NCI-H2227 (cell line): ENCODE data around the gene OR14J1.
"Not testable (repeated sequence)": the region's sequence is repeated elsewhere in the genome, so short reads cannot be mapped to it uniquely, and the experiment has no call there.

Experiments used
- DNase-seq: peaks from one replicate; lab custom pipeline; 2025; ENCODE audit not compliant: unreplicated experiment; lab: John Stamatoyannopoulos, UW

OR14J1 gene, protein sequence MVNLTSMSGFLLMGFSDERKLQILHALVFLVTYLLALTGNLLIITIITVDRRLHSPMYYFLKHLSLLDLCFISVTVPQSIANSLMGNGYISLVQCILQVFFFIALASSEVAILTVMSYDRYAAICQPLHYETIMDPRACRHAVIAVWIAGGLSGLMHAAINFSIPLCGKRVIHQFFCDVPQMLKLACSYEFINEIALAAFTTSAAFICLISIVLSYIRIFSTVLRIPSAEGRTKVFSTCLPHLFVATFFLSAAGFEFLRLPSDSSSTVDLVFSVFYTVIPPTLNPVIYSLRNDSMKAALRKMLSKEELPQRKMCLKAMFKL

DNA sequence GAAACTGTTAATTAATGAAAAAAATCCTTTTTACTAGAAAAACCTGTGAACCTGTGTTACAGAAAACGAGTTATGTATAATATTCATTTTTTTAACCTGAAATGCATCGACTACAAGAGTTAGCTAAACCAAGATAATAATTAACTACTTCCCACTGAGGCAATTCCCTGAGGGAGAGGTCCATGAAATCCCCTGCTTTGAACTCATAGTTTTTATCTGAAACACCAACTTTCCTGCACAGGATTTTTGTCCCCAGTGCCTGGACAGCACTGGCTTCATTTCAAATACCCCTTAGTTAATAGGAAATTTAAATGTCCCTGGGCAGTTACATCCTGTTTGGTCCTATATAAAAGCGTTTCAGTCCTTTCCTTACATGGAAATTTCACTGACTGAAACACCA, at the start of gene OR14J1:
Gene OR14J1, plus strand, starts transcription at position 386 of the 400 bp plus-strand sequence. CDS start 4,989 bp downstream, outside the sequence.
- DNase-seq: no peak

DNA sequence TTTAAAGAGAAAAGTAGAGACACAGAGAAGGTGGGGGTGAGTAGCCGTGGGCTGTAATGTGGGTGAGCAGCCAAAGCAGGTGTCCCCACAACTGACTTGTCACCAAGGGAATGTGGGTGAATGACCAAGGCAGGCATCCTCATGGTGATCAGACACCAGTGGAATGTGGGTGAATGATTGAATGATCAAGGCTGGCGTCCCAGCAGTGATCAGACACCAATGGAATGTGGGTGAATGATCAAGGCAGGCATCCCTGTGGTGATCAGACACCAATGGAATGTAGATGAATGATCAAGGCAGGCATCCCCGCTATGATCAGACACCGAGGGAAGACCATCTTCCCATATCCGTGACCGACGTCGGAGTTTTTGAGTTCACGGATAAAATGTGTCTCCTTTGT, 49.8 kb upstream of the OR14J1 start:
- no peak for DNase-seq

DNA sequence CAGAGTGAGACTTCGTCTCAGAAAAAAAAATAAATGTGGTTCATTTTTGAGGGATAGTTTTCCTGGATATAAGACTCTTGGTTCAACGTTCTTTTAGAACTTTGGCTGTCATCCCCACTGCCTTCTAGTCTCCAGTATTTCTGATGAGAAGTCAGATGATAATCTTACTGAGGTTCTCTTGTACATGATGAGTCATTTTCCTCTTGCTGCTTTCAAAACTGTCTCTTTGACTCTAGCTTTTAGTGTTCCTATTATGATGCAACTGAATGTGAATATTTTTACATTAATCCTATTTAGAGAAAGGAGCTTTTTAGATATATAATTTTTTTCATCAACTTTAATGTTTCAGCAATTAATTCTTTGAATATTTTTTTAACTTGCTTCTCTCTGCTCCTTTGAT, 46.0 kb upstream of the OR14J1 start:
- DNase-seq: no peak

DNA sequence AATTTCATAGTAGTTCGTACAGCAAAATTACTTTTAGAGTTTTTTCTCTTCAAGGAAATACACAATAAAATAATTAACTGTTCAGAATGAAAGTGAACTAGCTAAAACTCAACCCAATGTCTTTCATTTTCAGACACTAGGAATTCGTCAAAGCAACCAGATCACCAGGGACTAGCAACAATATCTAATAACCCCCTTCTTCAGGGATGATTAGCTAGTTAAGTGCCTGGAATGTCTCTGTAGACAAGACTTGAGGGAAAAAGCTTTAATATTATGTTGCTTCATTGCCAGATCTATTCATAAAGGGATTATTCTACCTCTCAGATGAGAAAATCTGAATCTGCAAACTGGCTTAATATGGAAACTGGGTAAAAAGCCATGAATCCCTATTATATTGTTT, 41.8 kb upstream of the OR14J1 start:
- DNase-seq: no peak

DNA sequence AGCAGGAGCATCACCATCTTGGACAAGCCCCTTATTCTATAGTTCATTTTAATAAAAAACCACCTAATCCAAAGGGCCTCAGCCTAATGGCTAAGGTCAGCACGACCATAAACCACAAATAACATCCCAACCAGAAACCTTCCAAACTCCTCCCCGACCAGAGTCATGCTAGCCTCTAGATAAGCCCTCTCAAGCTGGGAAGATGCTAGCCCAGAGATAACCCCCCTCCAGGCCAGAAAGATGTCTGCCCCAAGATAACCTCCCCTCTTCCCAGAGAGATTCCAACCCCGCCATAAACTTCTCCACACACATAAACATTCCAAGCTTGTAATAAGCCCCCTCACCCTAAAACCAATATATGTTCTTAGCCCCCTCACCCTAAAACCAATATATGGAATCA, 38.5 kb upstream of the OR14J1 start:
- DNase-seq: no peak

DNA sequence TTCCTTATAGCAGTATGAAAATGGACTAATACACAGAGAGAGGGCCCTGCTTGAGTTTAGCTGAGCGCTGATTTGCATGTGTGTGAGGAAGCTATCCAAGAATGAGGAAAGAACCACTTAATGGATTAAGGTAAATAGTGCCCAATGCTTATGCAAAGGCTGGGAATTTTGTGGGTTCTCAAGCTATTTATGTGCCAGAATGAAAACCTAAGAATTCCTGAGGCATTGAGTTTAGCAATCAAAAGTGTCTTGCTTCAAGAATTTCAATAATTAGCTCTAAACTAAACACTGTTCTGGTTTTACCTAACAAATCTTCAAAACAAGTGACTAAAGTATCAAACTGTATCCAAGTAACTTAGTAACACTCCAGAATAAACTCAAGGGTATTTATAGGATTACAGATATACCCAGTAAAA, 7.0 kb upstream of the OR14J1 start:
- no peak for DNase-seq

DNA sequence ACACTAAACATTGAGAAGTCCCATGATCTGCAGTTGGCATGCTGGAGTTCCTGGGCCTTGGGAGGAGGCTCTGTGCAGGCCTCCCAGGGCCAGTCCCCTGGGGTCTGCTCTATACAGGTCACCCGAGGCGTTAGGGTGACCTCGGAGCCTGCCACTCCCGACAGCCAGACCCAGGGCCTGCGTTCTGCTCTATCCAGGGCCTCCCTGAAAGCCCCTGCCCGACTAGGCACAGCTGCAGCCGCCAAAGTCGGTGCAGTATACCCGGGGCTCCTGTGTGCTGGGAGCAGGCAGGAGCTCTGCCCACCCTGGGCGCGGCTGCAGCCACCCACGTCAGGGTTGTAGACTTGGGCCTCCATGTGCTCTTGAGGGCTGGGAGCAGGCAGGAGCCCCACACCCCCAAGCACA, 6.3 kb upstream of the OR14J1 start:
- DNase-seq: no peak

DNA sequence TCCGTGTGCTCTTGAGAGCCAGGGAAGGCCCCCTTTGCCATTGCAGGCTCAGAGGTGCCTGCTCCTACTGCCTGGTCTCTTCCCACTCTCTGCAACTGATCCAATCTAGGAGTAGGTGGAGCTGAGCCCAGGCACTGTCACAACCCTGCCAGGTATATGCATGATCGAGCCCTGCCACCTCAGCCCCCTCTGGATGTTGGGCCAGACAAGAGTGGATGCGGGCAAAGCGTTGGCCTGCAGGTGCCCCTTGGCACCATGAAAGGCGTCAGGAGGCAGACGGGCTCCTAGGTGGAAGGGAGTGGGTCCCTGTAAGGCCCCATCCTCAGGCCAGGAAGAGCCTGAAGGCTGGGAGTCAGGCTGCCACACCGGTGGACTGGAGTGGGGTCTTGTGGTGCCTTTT, 5.9 kb upstream of the OR14J1 start:
- DNase-seq: no peak

DNA sequence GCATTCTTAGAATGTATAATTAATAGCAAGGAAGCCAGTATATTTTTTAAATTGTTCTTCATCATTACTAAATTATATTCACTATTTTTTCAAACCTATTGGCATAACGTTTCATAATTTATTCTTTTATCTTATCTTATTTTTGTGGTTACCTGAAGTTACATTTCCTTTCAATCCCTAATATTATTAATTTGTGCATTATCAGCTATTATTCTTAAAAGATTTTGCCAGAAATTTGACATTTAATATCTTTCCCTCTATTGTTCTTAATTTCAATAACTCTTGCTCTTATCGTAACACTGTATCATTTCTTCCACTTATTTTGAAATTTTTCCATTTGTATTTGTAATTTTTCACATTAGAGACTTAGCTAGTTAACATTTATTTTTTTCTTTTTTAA, 18.4 kb downstream of the OR14J1 start:
- DNase-seq: no peak

DNA sequence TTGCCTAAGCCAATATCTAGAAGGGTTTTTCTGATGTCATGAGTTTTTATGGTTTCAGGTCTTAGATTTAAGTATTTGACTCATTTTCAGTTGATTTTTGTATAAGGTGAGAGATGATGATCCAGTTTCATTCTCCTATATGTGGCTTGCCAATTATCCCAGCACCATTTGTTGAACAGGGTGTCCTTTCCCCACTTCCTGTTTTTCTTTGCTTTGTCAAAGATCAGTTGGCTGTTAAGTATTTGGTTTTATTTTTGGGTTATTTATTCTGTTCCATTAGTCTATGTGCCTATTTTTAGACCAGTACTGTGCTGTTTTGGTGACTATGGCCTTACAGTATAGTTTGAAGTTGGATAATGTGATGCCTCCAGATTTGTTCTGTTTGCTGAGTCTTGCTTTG, 21.8 kb downstream of the OR14J1 start:
- DNase-seq: not testable (repeated sequence)

DNA sequence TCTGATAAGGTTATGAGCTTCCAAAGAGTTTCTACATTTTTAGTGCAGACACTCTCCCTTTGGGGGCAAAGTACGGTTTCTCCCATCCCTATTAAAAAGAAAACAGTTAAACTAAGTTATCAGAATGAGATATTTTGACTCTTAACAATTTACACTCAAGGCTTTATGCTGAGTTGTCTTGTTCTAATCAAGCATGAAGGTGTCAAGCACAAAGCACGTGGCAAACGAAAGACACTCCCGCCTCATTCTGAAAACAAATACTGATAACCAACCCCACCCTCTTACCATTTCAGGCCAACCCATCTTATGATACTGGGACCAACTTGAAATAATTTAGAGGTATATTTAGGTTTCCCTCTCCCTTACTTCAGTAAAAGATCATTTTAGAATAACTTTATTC, 24.3 kb downstream of the OR14J1 start:
- DNase-seq: no peak

DNA sequence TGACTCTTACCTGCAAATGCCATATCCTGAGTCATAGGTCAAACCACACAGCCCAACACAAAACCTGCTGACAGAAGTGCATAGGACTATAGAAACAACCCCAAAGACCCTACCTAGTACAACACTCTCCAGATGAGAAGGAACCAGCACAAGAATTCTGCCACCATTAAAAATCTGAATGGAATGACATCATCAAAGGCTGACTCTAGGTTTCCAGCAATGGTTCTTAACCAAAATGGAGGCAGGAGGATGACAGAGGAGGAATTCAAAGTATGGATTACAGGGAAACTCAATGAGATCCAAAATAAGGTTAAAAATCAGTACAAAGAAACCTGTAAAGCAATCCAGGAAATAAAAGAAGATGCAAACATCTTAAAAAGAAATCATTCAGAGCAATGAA, 31.2 kb downstream of the OR14J1 start:
- DNase-seq: no peak

DNA sequence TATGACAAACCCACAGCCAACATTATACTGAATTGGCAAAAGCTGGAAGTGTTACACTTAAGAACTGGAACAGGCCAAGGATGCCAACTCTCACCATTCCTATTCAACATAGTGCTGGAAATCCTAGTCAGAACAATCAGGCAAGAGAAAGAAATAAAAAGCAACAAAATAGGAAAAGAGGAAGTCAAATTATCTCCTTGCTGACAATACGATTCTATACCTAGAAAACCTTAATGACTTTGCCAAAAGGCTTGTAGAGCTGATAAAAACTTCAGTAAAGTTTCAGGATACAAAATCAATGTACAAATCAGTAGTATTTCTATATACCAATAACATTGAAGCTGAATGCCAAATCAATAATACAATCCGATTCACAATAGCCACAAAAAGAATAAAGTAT, 34.8 kb downstream of the OR14J1 start:
- no peak for DNase-seq

DNA sequence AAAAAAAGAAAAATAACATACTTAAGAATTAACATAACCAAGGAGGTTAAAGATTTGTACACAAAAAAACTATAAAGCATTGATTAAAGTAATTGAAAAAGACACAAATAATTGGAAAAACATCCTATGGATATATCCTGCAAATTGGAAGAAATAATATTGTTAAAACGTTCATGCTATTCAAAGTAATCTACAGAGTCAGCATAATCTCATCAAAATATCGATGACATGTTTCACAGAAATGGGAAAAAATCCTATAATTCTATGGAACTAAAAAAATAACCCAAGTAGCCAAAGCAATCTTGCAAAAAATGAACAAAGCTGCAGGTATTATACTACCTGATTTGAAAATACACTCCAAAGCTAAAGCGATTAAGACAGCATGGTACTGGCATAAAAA, 43.9 kb downstream of the OR14J1 start:
- DNase-seq: no peak

DNA sequence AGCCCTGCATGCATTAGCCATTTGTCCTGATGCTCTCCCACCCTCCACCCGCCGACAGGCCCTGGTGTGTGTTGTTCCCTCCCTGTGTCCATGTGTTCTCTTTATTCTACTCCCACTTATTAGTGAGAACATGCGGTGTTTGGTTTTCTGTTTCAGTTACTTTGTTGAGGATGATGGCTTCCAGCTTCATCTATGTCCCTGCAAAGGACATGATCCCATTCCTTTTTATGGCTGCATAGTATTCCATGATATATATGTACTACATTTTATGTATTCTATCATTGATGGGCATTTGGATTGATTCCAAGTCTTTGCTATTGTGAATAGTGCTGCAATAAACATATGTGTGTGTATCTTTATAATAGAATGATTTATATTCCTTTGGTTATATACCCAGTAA, 47.8 kb downstream of the OR14J1 start:
- DNase-seq: not testable (repeated sequence)

DNA sequence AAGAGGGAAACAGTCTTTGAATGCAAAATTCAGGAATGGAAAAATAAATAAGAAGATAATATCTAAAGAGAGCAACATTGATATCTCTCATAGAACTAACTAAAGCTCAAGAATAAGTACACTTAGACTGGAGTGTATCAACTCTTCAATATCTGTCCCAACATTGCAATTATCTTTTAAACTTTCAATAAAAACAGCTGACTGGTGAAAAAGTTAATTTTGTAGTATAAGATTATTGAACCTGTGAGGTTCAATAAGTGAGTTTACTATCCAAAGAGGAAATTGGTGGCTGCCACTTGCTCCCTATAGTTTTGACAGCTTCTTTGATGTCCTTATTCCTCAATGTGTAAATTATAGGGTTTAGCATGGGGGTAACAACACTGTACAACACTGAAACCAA, 53.5 kb downstream of the OR14J1 start:
- DNase-seq: no peak

DNA sequence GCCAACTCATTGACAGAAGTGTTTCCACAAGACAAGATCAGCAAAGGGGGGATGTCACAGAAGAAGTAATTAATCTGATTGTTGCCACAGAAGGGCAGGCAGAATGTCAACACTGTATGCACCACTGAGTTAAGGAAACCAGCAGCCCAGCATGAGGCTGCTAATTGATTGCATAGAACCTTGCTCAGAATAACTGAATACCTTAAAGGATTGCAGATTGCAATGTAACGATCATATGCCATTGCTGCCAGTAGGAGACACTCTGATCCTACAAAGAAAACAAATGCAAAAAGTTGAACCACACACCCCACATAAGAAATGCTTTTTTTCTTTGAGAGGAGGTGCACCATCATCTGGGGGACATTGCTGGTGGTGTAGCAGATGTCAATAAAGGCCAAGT, 54.1 kb downstream of the OR14J1 start:
- no peak for DNase-seq
